Erythroblast (primary cell): Measurements from ENCODE around the gene SYNM.

Experiments
- GATA1 ChIP-seq: IDR thresholded peaks from 2 replicates; pipeline ENCODE4 v1.6.1; 2011; ENCODE audit warnings: low read depth, mild to moderate bottlenecking, control low read depth, low read length, moderate library complexity
- POLR2A ChIP-seq: IDR thresholded peaks from 2 replicates; pipeline ENCODE4 v1.6.1; 2011; ENCODE audit warnings: mild to moderate bottlenecking, low read length

GRCh38 chr15:99165020-99165790, 60.3 kb downstream of the SYNM start:
- TF ChIP-seq POLR2A: no peak
- no peak for TF ChIP-seq GATA1
